IMR-90 (cell line): Measurements from ENCODE around the gene MDH1B.

Experiments
- BHLHE40 ChIP-seq: fragments of 150-350 bp; IDR thresholded peaks from 2 replicates; pipeline ENCODE4 v1.6.1; 2016; ENCODE audit warnings: mild to moderate bottlenecking, low read depth, low read length
- CHD1 ChIP-seq: IDR thresholded peaks from 2 replicates; pipeline ENCODE4 v1.6.1; 2012; ENCODE audit warnings: low read depth, low read length, improper control_type of control experiment
- CTCF ChIP-seq: conservative IDR thresholded peaks from 2 replicates; pipeline ENCODE4 v1.5.1; 2012; ENCODE audit warnings: mild to moderate bottlenecking, low read depth, low read length, improper control_type of control experiment
- FOS ChIP-seq: fragments of 150-350 bp; IDR thresholded peaks from 2 replicates; pipeline ENCODE4 v1.6.1; 2016; ENCODE audit warnings: low read depth, low read length
- MAFK ChIP-seq: IDR thresholded peaks from 2 replicates; pipeline ENCODE4 v1.6.1; 2012; ENCODE audit warnings: low read depth, low read length, improper control_type of control experiment
- POLR2A ChIP-seq: IDR thresholded peaks from 2 replicates; pipeline ENCODE4 v1.6.1; 2012; ENCODE audit warnings: mild to moderate bottlenecking, low read depth, low read length
- RCOR1 ChIP-seq: IDR thresholded peaks from 2 replicates; pipeline ENCODE4 v1.6.1; 2012; ENCODE audit warnings: mild to moderate bottlenecking, low read length, improper control_type of control experiment; ENCODE audit not compliant: insufficient replicate concordance
- RFX5 ChIP-seq: IDR thresholded peaks from 2 replicates; pipeline ENCODE4 v1.8.0; 2012; ENCODE audit warnings: low read depth, mild to moderate bottlenecking, low read length, moderate library complexity
- SMC3 ChIP-seq: fragments of 150-350 bp; IDR thresholded peaks from 2 replicates; pipeline ENCODE4 v1.6.1; 2016; ENCODE audit warnings: low read depth, mild to moderate bottlenecking, antibody characterized with exemption, low read length, moderate library complexity

- TF ChIP-seq CTCF (no peak), POLR2A (no peak), RFX5 (no peak), SMC3 (no peak), BHLHE40 (no peak), FOS (no peak), CHD1 (no peak), MAFK (no peak), RCOR1 (no peak)
Measured at GRCh38 chr2:206733341-206733740, 31.8 kb downstream of the MDH1B start.
